Measurements from ENCODE around the gene SSH3.
"Not testable (repeated sequence)": the region's sequence is repeated elsewhere in the genome, so short reads cannot be mapped to it uniquely, and the experiment has no call there.

Gene SSH3

GRCh38 chr11:67303132-67303834 lies at the start of gene SSH3:
Gene SSH3 (plus strand): TSS chr11:67303530. CDS start chr11:67303626, 96 bp downstream.
- peaks cover 8% of the 10 kb centered on the region for H3K4me1 Mint-ChIP-seq (ENCODE audit: low read depth)

GRCh38 chr11:67253872-67254624 lies 49.3 kb upstream of the SSH3 start:
- H3K27ac Mint-ChIP-seq, result peak overlapping the region; percentile 47
- no peaks in the 10 kb centered on the region for H3K9me3 Mint-ChIP-seq
- H3K36me3 Mint-ChIP-seq (ENCODE audit: low read depth), result peaks cover 88% of the 10 kb centered on the region
- H3K4me3 Mint-ChIP-seq, result no peak overlapping the region
- peaks cover 42% of the 10 kb centered on the region for H3K4me1 Mint-ChIP-seq (ENCODE audit: low read depth)
- no peaks in the 10 kb centered on the region for H3K27me3 Mint-ChIP-seq

More at GRCh38 chr11:67303132-67303834, at the start of gene SSH3:
- no peaks in the 10 kb centered on the region for H3K27me3 Mint-ChIP-seq
- H3K27ac Mint-ChIP-seq, result no peak within 1 kb of the TSS
- peak within 1 kb of the TSS; percentile 23 for H3K4me3 Mint-ChIP-seq
- H3K9me3 Mint-ChIP-seq, result no peaks in the 10 kb centered on the region
- peaks cover 8% of the 10 kb centered on the region for H3K36me3 Mint-ChIP-seq (ENCODE audit: low read depth)

GRCh38 chr11:67254798-67255197 lies 48.5 kb upstream of the SSH3 start:
- Mint-ChIP-seq H3K36me3 (ENCODE audit: low read depth) (peaks cover 80% of the 10 kb centered on the region), H3K4me3 (no peak overlapping the region), H3K27me3 (no peaks in the 10 kb centered on the region), H3K27ac (peak overlapping the region; percentile 14), H3K9me3 (no peaks in the 10 kb centered on the region), H3K4me1 (ENCODE audit: low read depth) (peaks cover 38% of the 10 kb centered on the region)

GRCh38 chr11:67255353-67255752 lies 48.0 kb upstream of the SSH3 start:
- Mint-ChIP-seq H3K4me3 (no peak overlapping the region), H3K27me3 (no peaks in the 10 kb centered on the region), H3K9me3 (no peaks in the 10 kb centered on the region), H3K4me1 (ENCODE audit: low read depth) (peaks cover 37% of the 10 kb centered on the region), H3K36me3 (ENCODE audit: low read depth) (peaks cover 75% of the 10 kb centered on the region), H3K27ac (no peak overlapping the region)

GRCh38 chr11:67255864-67256263 lies 47.5 kb upstream of the SSH3 start:
- Mint-ChIP-seq H3K27me3 (no peaks in the 10 kb centered on the region), H3K27ac (no peak overlapping the region), H3K9me3 (no peaks in the 10 kb centered on the region), H3K4me3 (no peak overlapping the region), H3K36me3 (ENCODE audit: low read depth) (peaks cover 69% of the 10 kb centered on the region), H3K4me1 (ENCODE audit: low read depth) (peaks cover 34% of the 10 kb centered on the region)

GRCh38 chr11:67256477-67257135 lies 46.7 kb upstream of the SSH3 start:
- Mint-ChIP-seq H3K4me3 (no peak overlapping the region), H3K4me1 (ENCODE audit: low read depth) (peaks cover 31% of the 10 kb centered on the region), H3K27ac (peak overlapping the region; percentile 19), H3K27me3 (no peaks in the 10 kb centered on the region), H3K36me3 (ENCODE audit: low read depth) (peaks cover 62% of the 10 kb centered on the region), H3K9me3 (no peaks in the 10 kb centered on the region)

DNA sequence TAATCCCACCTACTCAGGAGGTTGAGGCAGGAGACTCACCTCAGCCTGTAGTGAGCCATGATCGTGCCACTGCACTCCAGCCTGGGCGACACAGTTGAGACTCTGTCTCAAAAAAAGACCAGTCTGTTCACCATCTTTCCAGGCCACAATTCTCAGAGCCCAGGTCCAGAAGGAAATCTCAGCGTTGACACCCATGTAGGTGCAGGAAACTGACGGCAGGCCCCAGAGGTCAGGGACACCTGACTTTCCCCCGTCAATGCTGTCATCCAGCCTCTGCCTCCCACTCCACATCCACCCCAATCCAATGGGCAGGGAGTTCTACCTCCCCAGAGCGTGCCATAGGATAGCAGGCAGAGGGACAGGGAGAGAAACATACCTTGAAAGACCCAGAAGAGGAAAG lies 42.9 kb upstream of the SSH3 start:
- Mint-ChIP-seq H3K27me3 (no peaks in the 10 kb centered on the region), H3K4me3 (no peak overlapping the region), H3K36me3 (ENCODE audit: low read depth) (peaks cover 24% of the 10 kb centered on the region), H3K9me3 (no peaks in the 10 kb centered on the region), H3K27ac (peak overlapping the region; percentile 36), H3K4me1 (ENCODE audit: low read depth) (peaks cover 47% of the 10 kb centered on the region)

DNA sequence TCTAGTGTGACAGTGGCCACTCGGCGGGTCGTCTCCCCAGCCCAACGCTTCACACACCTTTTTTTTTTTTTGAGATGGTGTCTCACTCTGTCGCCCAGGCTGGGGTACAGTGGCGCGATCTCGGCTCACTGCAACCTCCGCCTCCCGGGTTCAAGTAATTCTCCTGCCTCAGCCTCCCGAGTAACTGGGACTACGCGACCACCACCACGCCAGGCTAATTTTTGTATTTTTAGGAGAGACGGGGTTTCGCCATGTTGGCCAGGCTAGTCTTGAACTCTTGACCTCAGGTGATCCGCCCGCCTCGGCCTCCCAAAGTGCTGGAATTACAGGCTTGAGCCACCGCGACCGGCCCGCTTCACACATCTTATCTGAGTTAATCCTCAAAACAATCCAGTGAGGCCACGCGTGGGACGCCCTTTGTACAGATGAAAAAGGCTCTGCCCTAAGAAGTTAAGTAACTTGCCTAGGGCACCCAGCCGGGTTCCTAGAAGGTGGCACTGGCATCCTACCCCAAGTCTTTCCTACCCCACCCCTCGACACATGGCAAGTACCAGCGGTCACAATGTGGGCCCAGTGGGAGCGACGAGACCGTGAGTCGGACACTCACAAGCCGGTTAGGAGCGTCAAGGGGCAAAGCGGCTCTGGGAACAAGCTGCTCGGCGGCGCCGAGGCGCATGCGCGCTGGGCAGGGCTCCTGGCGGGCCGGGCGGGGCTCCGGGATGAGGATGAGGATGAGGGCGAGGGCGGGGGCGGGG lies 42.3 kb upstream of the SSH3 start:
- H3K4me1 Mint-ChIP-seq (ENCODE audit: low read depth), result peaks cover 53% of the 10 kb centered on the region
- peaks cover 18% of the 10 kb centered on the region for H3K36me3 Mint-ChIP-seq (ENCODE audit: low read depth)
- not testable (repeated sequence) for H3K9me3 Mint-ChIP-seq, H3K27ac Mint-ChIP-seq, H3K27me3 Mint-ChIP-seq
- peak overlapping the region; percentile 39 for H3K4me3 Mint-ChIP-seq

DNA sequence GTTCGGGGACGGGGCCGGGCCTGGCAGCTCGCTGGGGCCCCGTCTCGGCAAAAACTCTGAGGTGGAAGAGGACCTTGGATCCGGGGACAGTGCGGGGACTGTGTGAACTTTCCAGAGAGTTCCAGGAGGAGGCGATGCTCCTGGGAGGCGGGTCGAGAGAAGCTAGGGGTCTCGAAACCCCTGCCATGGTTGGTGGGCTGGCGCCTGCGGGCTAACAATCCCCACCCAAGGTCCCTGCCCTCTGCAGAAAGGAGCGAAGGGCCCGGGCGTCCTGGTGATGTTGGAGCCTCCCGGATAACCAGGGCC lies 41.7 kb upstream of the SSH3 start:
- Mint-ChIP-seq H3K9me3 (no peaks in the 10 kb centered on the region), H3K27ac (no peak overlapping the region), H3K4me1 (ENCODE audit: low read depth) (peaks cover 54% of the 10 kb centered on the region), H3K27me3 (no peaks in the 10 kb centered on the region), H3K36me3 (ENCODE audit: low read depth) (peaks cover 12% of the 10 kb centered on the region), H3K4me3 (peak overlapping the region; percentile 1)

DNA sequence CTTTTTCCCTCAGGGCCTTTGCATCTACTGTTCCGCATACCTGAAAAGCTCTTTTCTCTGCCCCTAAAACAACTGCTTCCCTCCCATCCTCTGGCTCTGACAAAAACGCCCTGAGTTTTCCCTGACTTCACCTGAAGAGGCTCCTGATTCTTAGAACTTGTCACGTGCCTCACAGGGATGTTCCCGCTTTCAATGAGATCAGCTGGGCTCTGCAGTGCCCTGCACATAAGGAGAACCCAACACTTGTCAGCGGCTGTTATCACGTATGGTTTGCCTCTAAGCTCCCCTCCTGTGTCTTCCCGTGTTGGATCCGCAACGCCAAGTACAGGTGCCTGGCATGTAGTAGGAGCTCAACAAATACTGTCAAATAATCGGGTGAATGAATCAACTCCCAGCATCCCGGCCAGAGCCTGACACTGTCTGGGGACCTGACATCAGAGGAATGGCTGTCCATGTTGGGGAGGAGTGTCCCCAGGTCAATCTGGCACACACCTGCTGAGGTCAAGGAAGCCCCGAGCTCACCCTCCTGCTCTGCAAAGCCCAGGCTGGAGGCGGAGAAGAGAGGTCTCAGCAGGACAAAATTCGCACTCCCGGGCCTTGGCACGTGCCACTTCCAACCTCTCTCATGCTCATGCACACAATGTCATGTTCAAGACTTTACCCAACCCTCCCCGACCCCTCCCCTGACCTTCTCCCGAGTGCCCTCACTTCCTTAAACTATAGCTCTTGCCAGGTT lies 41.2 kb upstream of the SSH3 start:
- no peaks in the 10 kb centered on the region for H3K27me3 Mint-ChIP-seq
- H3K9me3 Mint-ChIP-seq, result no peaks in the 10 kb centered on the region
- H3K27ac Mint-ChIP-seq, result peak overlapping the region; percentile 82
- peaks cover 54% of the 10 kb centered on the region for H3K4me1 Mint-ChIP-seq (ENCODE audit: low read depth)
- H3K36me3 Mint-ChIP-seq (ENCODE audit: low read depth), result peaks cover 9% of the 10 kb centered on the region
- H3K4me3 Mint-ChIP-seq, result peak overlapping the region; percentile 62

GRCh38 chr11:67262731-67263675 lies 40.3 kb upstream of the SSH3 start:
- Mint-ChIP-seq H3K9me3 (no peaks in the 10 kb centered on the region), H3K4me3 (peak overlapping the region; percentile 62), H3K4me1 (ENCODE audit: low read depth) (peaks cover 57% of the 10 kb centered on the region), H3K27me3 (no peaks in the 10 kb centered on the region), H3K27ac (peak overlapping the region; percentile 82), H3K36me3 (ENCODE audit: low read depth) (peaks cover 14% of the 10 kb centered on the region)

DNA sequence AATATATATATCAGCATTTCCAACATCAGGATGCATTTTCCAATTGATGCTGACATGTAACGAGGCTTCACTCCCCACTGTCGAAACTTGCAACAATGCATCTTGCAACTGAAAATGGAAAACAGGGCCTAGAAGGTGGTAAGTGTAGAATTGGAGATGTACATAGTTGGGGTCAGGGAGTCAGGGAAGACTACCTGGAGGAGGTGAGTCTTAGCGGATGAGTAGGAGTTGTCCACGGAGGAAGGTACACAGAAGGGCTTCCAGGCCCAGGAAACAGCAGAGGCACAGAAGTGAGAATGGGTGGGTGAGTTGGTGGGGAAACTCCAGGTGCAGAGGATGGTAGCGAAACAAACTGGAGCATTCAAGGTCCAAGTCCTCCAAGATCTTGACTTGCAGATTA lies 39.1 kb upstream of the SSH3 start:
- peak overlapping the region; percentile 89 for H3K27ac Mint-ChIP-seq
- no peaks in the 10 kb centered on the region for H3K9me3 Mint-ChIP-seq
- peaks cover 20% of the 10 kb centered on the region for H3K36me3 Mint-ChIP-seq (ENCODE audit: low read depth)
- peak overlapping the region; percentile 56 for H3K4me3 Mint-ChIP-seq
- H3K27me3 Mint-ChIP-seq, result no peaks in the 10 kb centered on the region
- peaks cover 63% of the 10 kb centered on the region for H3K4me1 Mint-ChIP-seq (ENCODE audit: low read depth)

- Mint-ChIP-seq H3K9me3 (no peaks in the 10 kb centered on the region), H3K4me1 (ENCODE audit: low read depth) (peaks cover 71% of the 10 kb centered on the region), H3K4me3 (peak overlapping the region; percentile 78), H3K36me3 (ENCODE audit: low read depth) (peaks cover 28% of the 10 kb centered on the region), H3K27me3 (no peaks in the 10 kb centered on the region), H3K27ac (peak overlapping the region; percentile 89)
Observed at GRCh38 chr11:67264877-67265632, 38.3 kb upstream of the SSH3 start.

All from stimulated activated naive CD8-positive, alpha-beta T cell treated with anti-CD3 and anti-CD28 coated beads, Interleukin-15, Interleukin-2, amounts not matched to agents 100 ng/mL and 50 ng/mL, for 24 hours (primary cell).